A549 treated with GW870086 at 1 μM for 4 hours (cell line): ENCODE measurements around the gene GPX3. TPM values are rescaled to one million over a fixed set of nuclear protein-coding genes. Genes with fewer than 3 reads are reported as not detected.

Source experiments
- total RNA-seq: library from RNA; stranded (reverse); fragments of 200-300 nt; extraction: Qiagen RNA extraction; gene quantifications from 5 replicates; pipeline ENCODE4 v1.2.3, GENCODE V29; 2022; ENCODE audit warnings: low read depth

GPX3 gene, protein sequence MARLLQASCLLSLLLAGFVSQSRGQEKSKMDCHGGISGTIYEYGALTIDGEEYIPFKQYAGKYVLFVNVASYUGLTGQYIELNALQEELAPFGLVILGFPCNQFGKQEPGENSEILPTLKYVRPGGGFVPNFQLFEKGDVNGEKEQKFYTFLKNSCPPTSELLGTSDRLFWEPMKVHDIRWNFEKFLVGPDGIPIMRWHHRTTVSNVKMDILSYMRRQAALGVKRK
- total RNA-seq: 15.4 to 22.8 TPM (median 17.9 TPM) in 5 replicates

DNA sequence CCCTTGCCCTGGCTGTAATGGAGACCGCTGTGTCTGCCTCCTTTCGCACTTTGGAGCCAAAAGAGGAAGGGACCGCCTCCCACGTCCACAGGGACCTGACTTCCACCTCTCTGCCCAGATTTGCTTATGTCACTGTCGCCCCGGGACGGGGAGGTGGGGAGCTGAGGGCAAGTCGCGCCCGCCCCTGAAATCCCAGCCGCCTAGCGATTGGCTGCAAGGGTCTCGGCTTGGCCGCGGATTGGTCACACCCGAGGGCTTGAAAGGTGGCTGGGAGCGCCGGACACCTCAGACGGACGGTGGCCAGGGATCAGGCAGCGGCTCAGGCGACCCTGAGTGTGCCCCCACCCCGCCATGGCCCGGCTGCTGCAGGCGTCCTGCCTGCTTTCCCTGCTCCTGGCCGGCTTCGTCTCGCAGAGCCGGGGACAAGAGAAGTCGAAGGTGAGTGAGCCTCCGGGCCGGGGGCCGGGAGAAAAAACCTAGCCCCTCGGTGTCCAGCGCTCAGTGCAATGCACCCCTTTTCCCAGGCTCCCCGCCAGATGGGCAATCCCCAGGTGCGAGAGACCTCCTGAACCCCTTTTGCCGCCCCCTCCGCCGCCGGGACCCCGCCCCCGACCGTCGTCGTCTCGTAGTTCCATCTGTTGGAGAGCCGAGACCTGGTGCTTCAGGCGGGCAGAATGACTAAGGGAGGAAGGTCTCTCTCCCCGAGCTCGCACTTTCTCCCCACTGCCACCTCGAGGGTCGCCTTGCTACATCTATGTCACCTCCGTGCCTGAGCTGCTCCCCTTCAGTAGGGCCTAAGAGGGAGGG is at the start of gene GPX3:
TSS of gene GPX3 (plus strand) at position 288 of the 807 bp plus-strand sequence. CDS start at position 352, 64 bp downstream.

Other genes starting within 250 kb of the GPX3 start
- gene SMIM3, start 241.8 kb upstream of the GPX3 start, total RNA-seq: 4.7 to 8.1 TPM (median 6.4 TPM) in 5 replicates
- gene IRGM, start 174.1 kb upstream of the GPX3 start, total RNA-seq: 0.08 to 0.34 TPM (median 0.12 TPM) in 3 of 5 replicates, not detected in the others
- gene ZNF300, start 115.6 kb upstream of the GPX3 start, total RNA-seq: 2.0 to 2.9 TPM (median 2.8 TPM) in 5 replicates
- gene TNIP1, start 60.4 kb downstream of the GPX3 start, total RNA-seq: 139 to 162 TPM (median 151 TPM) in 5 replicates
- gene ANXA6, start 137.2 kb downstream of the GPX3 start, total RNA-seq: 40.7 to 44.8 TPM (median 42.1 TPM) in 5 replicates
- gene CCDC69, start 203.5 kb downstream of the GPX3 start, total RNA-seq: 1.5 to 2.0 TPM (median 1.9 TPM) in 5 replicates
- gene GM2A, start 232.6 kb downstream of the GPX3 start, total RNA-seq: 14.8 to 17.5 TPM (median 17.2 TPM) in 5 replicates